HG03342 (cell line): Measurements from ENCODE around the gene FCRL4.

ENCODE experiments used
- ATAC-seq: cut with Tn5 transposase; IDR thresholded peaks from one replicate; pipeline ENCODE4 v1.9.1; 2021; ENCODE audit warnings: mild to moderate bottlenecking, moderate library complexity; ENCODE audit not compliant: unreplicated experiment

Gene FCRL4

DNA sequence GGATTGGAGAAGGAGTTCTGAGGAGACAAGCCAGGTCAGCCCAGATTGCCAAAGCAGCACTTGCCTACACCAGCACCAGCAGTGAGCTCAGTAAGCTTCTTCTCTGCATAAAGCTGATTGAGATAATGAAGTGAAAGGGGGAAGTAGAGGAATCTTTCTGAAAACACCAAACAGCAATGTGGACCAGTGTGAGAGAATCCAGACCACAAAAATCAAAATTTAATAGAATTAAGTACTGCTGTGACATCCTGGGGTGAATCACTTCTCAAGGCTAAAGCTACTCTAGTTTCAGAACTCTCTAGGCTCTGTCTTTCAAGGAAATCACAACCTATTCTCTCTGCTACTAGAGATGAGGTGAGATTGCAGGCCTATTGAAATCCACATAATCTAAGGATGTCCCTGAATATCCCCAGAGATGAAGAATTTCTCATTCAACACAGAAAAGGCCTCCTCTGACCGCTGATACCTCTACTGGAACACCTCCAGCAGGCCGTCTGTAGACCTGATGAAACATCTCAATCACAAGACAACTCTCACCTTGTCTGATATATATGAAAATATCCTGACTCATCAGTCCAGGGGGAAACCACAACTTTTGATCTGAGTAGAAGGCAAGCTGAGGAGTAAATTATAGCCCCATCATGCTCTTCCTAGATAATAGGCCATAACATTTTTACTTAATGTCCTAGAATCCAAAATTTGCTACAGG, at the start of gene FCRL4:
Gene FCRL4 (minus strand): TSS at position 127 of the 709 bp plus-strand sequence. CDS start 141 bp downstream, outside the sequence.
- peak; percentile 64 for ATAC-seq

DNA sequence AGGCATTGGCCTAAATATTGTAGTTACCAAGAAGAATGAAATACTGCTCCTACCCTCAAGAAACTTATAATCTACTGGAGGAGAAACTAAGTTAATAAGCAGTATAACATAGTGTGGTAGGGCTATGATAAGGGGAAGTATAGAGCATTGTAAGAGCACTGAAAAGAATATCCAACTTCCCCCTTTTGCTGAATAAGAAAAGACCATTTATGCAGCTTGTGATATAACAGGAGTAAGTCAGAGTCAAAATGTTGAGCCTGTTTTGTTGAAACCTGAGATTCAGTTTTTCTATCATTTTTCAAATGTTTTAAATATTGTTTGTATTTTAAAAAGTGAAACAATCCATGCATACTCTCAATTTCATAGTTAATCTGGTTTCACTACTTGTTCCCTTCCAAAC, 48.3 kb upstream of the FCRL4 start:
- no peak for ATAC-seq

DNA sequence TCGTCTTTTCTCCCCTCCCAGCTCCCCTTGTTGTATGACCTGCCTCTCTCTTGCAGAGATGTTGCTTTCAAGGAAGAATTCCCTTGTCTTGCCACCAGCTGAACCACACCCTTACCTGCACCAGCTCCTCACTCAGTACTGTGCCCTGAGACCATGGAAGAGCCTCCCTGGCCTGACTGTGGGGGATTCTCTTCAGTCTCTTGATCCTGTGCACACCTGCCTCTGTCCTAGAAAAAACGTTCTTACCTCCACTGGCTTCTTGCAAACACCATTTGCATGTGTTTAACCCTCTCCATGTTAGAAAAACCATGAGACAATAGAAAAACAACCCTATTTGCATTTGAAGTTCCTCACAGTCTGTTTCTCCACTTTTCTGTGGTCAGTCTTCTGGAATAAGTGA, 43.3 kb upstream of the FCRL4 start:
- ATAC-seq: no peak

DNA sequence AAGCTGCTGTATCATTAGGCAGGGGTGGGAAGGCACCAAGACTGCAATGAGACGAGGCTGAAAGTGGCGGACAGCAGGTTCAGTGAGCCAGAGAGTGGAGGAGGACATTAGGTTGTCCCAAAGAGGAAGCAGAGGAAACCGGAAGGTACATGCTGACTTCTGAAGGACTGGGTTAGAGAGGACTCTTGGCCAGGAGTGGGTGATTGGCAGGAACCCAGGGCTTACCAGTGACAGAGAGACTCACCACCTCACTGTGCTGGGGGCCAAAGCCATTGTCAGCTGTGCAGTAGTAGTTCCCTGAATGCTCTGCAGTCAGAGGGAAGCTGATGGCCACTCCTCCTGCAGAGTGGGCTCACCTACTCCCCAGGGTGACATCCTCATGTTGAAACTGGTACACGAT, 41.9 kb upstream of the FCRL4 start:
- no peak for ATAC-seq

DNA sequence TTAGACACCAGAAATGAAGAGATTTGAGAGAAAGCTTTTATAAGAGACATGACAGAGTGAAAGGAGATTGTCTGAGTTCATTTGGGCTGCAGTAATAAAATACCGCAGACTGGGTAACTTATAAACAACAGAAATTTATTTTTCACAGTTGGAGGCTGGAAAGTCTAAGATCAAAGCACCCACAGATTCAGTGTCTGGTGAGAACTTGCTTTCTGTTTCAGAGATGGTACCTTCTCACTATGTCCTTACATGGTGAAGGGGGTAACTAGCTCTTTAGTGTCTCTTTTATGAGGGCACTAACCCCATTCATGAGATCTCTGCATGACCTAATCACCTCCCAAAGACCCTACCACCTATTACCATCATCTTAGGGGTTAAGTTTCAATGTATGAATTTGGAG, 30.9 kb upstream of the FCRL4 start:
- ATAC-seq: no peak

DNA sequence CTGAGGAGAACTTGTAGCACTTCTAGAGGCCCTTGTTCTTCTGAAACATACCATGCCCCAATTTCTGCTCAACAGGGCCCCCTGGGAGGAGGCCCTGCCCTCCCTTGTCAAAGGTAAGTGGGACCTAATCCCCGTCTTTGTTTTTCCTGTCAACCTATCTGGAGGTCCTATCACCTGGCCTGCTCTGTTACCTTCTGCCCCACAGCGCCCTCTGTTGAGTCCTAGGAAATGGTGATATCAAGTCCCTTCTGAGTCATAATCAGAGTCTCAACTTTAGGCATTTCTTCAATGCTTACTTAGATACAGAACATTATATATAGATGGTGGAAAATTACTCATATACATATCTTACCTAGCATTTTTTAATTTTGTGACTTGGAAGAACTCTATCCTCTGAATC, 28.2 kb upstream of the FCRL4 start:
- peak; percentile 65 for ATAC-seq

DNA sequence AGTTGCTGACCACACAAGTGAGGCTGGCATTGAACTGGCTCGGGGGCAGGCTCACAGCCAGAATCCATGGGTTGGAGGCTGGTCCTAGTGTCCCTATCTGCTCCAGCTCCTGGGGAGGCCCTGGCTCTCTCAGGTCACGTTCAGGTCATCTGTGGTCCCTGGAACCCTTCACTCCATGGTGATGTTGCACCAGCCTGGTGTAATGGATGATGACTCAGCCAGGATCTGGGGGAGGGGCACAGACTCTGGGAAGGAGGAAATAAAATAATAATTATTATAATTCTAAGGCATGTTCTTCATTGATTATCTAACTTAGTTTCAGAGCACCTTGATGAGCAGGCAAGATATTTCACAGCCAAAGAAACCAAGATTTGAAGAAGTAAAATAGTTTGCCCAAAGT, 26.6 kb upstream of the FCRL4 start:
- no peak for ATAC-seq

DNA sequence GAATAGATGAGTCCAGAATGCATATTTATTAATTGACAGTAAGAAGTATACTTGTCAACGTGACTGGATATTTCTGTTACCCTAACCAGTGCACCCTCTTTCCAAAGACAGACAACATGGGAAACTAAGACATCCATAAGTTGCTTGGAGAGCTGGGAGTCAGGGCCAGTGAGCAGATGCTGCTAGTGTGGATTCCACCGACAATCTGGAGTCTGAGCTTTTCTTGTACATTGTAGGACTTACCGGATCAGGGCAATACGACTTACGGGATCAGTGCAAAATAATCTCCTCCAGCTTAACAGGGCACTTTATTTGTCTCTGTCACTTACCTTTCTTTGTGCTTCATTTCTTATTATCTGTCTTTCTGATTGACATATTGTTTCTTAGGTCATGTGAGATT, 24.6 kb upstream of the FCRL4 start:
- ATAC-seq: no peak

DNA sequence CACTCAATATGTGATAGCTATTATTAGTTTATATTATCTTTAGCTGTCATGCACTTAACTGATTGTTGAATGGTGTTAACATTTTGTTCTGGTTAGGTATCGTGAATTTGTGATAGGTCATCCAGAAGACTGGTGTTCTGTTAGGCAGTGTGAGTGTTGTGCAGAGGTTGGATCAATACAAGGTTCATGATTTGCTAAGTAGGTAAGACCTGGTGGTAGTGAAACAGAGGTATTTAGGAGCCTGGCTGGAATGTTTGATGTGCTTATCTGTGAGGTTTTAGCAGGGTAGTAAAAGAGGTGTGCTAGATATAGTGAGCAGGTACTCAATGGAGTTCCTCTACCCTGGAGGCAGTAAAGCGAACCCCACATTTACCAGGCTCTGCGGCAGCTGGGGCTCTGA, 20.3 kb upstream of the FCRL4 start:
- ATAC-seq: no peak

DNA sequence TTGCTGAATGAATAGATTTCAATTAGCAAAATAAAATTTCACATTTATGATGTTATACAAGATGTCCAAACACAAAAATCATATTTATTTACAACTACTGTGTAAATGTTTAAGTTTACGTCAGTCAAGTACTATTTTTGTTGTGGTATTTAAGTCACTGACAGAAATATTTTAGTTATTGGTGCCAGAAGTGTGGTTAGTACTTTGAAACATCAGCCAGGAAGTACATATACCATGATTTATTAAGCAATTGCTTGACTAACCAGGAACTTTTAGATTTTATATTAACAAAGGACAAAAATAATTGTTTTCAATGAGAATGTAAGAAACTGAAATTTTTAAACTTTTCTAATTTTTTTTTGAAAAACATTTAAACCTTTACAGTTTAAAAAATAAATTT, 2.4 kb upstream of the FCRL4 start:
- no peak for ATAC-seq

DNA sequence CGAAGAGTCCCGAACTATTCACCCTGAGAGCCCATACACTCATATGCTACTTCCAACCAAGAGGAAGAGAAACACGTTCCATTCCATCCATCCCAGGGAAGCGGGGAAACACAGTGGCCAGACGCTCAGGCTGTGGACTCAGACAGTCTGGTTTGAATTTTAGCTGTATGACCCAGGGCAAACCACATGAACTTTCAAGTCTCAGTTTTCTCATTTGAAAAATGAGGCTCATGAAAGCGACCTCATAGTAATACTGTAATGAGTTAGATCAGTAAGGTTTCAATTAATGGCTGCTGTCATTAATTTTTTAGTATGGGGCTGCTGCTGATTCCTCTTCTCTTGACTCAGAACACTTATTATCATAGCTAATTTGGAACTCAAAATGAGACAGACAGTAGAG, 1.5 kb downstream of the FCRL4 start:
- no peak for ATAC-seq

DNA sequence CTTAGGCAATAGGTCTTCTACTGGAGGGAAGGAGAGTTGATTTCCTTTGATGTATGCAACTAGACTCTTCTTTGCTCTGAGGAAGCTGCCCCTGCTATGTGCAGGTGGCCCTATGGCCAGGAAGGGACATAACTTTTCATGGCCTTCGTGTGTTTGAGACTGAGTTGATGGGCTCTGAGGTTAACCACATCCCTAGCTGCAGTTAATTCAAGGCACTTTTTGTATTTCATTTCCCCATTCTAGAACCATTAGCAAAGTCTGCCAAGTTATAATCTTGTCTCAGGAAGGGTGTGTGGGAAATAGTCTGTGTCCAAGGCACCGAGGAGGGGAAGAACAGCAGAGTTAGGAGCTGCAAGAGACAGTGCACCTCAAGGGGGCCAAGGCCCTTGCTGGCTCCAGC, 2.5 kb downstream of the FCRL4 start:
- peak; percentile 51 for ATAC-seq

DNA sequence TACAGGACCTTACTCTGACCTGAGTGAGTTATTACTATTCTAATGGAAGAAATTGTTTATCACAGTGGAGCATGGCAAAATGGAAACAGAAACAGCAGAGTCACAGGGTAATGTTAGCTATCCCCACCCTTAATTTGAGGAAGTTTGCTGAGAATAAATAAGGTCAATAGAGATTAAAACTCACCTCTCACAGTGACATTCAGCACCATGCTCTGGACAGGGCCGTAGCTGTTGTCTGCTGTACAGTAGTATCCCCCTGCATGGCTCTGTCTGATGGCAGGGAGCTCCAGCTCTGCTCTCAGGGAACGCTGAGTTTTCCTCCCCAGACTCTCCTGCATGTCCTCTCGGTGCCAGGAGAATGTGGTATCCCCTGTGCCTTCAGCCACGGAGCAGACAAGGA, 11.9 kb downstream of the FCRL4 start:
- no peak for ATAC-seq

DNA sequence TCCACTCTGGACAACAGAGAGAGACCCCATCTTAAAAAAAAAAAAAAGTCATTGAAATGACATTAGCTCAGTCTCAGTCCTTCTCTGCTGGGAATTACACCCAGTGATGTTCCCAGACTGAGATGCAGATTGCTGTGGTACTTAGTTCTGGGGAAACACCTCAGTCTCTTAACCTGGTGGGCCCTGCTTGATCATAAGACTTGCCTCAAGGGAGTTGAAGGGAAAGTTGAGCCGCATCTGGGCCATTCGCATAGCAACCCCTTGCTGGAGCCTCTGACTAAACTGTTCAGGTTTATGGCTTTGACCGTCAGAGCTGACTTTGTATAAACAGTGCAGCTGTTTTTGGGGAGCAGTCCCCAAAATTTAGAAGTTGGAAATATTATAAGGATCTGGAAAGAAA, 13.4 kb downstream of the FCRL4 start:
- no peak for ATAC-seq

DNA sequence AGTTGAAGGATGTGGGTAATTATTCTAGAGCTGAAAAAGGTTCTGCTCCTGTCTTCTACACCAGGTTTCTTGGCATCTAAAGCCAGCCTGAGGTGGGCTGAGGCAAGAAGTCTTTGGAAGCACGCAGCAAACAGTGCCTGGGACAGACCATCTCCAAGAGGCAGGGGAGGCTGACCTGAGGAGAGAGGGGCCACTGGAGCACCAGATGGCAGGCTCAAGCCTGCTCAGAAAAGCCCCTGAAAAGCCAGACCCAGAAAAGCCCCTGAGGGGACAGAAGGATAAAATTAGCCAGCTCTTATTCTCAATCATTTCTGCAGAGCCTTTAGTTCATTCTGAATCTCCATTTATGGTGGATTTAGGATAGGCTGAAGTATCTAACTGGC, 17.1 kb downstream of the FCRL4 start:
- ATAC-seq: no peak

DNA sequence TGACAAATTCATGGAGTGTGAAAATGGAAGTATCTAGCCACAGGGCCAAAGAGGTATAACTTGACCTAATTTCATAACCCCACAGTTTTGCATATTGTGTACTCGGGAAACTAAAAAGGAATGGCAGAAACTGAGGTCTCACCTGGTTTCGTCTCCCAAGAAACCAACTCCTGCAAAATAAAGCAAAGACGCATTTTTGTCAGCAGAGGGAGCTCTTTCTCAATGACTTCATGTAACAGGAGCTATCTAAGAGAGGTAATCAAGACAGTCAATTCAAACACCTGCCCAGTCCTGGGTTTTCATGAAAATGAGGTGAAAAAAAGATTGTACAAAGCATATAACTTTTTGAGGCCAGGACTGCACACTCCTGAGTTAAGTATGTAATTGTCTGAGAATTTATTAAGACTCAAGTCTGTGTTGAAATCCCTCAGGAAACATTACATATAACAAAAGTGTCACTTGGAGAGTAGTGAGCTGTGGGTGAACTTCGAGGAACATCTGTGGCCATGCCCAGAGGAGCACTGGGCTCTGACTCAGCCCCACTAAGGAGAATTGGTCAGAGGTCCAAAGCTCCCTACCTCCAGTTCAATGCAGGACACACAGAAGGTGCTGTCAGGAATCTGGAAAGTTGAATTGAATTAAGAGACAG, 17.6 kb downstream of the FCRL4 start:
- no peak for ATAC-seq

DNA sequence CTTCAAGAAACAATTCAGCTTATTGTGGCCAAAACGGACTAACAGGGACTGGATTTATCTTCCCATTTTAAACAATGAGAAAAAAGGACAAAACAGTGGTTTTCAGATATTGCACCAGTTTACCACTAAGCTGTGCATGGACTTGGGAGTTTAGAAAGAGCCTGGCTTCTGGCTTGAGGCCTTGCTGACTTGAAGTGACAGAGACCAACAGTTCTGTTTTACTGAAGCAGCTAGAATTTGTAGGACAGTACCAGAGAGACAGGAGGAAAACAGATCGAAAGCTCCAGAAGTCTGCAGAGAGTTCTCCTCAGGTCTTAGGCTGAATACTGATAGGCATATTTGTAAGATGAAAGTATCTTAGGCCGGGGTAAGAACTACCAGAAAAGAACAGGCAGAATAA, 20.5 kb downstream of the FCRL4 start:
- no peak for ATAC-seq

DNA sequence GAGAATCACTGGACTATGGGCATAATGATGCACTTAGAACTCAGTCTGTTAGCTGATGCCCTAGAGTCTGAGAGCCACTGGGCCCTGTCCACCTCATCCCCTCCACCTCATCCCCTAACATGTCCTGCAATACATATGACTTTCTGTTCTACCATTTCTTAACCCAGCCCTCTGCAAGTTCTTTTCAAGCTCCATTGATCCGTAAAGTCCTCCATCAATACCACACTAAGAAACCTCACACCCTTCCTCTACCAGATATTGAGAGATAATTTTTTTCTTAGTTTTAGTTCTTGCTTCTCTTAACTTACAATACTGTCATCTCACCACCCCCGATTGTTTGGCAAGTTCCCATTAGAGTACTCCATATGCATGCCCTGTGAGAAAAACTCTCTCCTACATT, 22.1 kb downstream of the FCRL4 start:
- no peak for ATAC-seq

DNA sequence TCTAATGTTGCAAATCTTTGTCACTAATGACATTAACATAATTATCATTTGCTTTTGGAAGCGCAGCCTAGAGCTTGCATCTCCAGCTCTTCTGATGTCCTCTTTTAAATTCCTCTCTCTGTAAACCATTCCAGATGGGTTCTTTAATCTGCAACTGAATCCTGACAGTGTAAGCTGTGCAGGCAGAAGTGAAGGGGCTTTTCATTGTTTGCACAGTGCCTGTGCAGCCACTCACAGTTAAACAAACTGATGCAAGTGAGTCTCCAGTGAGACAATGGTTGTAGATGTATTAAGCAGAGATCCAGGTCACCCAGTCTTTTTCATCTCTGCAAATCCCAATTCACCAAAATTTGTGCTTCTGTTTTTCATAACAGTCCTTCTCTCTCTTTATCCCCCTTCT, 23.0 kb downstream of the FCRL4 start:
- no peak for ATAC-seq

DNA sequence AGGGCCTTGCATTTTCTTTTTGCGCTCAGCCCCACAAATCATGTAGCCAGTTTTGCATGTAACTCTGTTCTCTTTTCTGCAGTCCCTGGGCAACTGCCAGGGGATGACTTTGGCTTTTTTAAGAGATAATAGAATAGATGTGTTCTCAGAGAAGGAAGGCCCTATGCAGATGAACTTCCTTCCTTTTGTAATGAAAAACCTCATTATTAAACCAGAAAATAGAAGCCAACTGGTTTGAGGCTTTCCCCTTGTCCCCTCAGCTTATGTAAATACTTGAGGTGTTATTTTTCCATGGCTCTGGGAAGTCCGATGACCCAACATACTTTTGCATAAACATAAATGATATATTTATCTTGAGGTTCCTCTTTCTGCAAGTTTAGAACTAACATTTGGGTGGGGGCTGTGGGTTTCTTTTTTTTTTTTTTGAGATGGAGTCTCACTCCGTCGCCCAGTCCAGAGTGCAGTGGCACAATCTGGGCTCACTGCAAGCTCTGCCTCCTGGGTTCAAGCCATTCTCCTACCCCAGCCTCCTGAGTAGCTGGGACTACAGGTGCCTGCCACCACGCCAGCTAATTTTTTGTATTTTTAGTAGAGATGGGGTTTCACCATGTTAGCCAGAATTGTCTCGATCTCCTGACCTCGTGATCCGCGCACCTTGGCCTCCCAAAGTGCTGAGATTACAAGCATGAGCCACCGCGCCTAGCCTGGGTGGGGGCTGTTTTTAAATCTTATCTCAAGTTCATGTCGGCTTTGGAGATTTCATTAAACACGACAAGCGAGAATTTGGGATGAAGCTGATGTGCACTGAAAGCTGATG, 31.2 kb downstream of the FCRL4 start:
- peak; percentile 40 for ATAC-seq

DNA sequence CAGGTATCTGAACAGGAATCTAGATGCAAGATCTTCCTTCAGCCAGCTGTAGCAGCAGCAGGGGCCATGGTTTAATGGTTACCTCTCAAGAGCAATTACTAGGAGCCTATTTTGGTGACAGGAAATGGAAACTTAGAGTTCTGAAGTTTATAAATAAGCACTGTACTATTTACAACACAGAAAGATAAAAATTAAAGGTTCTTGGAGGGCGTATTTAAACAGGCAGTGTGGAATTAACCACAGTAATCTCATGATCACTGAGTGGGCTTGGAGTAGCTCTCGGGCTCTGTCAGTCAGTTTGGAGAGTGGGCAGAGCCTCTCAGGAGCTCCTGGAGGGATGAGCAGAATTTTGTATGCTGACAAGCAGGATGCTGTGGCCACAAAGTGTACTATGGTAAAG, 35.4 kb downstream of the FCRL4 start:
- peak; percentile 62 for ATAC-seq

DNA sequence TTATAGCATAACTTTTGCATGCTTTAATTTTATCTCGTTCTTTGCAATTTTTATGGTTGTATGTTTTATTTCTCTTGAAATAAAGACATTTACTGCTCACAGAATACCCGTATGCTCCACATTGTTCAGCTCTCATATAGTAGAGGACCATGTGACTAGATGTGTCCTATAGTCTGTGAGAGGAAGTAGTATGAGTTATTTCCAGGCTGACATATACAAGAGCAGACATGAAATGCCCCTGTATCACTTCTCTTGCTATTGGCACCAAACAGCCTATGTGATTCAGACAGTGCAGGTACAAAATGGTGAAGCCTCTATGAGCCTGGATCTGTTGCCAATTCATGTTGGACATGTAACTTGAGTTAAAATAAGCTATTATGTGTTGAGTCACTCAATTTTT, 39.8 kb downstream of the FCRL4 start:
- no peak for ATAC-seq
